AG04450 (cell line): ENCODE measurements around the gene LBX2. TPM values are rescaled to one million over a fixed set of nuclear protein-coding genes. Genes with fewer than 3 reads are reported as not detected.
A peak's percentile ranks its signal among the peaks of the same experiment; 100 is the strongest.

Experiments
- CTCF ChIA-PET: fragments of 300-600, 350-600 bp; formaldehyde crosslinking; extraction: SDS; loops from one replicate; lab custom pipeline; 2022; ENCODE audit warnings: antibody characterized with exemption, inconsistent platforms; lab: Charles Lee
- POLR2A ChIA-PET: fragments of 350-600 bp; formaldehyde crosslinking; extraction: SDS; loops from one replicate; lab custom pipeline; 2021; ENCODE audit warnings: antibody characterized with exemption, inconsistent platforms; lab: Yijun Ruan, JAX
- DNase-seq: peaks from one replicate; pipeline ENCODE4 v3.0.0-alpha.2; 2011; ENCODE audit warnings: low read depth, low spot score
- H3K27ac ChIP-seq: one replicate; pipeline ENCODE4 v1.5.1; 2012; ENCODE audit warnings: low read depth, low read length, control low read depth
- H3K27me3 ChIP-seq: one replicate; pipeline ENCODE4 v1.6.0; 2012; ENCODE audit warnings: low read length; ENCODE audit not compliant: control insufficient read depth, insufficient read depth
- H3K4me3 ChIP-seq: 2 replicates; pipeline ENCODE4 v1.5.1; 2011; ENCODE audit warnings: mild to moderate bottlenecking, low read depth, low read length, control low read depth
- H3K9me3 ChIP-seq: 2 replicates; pipeline ENCODE4 v1.5.1; 2012; ENCODE audit warnings: low read length; ENCODE audit not compliant: control insufficient read depth, insufficient read depth
- polyA plus RNA-seq: library from polyadenylated mRNA; depleted of rRNA; stranded (reverse); fragments of >200 nt; gene quantifications from 2 replicates; pipeline ENCODE4 v1.2.3, GENCODE V29; 2011
- TF ChIP-seq, protein P1 (sequence below): IDR thresholded peaks from 2 replicates; pipeline ENCODE4 v1.5.1; 2011; ENCODE audit warnings: low read depth, low read length, control low read depth, inconsistent platforms

The LBX2 gene
- polyA plus RNA-seq, 1 experiment, result 0.86 TPM

DNA sequence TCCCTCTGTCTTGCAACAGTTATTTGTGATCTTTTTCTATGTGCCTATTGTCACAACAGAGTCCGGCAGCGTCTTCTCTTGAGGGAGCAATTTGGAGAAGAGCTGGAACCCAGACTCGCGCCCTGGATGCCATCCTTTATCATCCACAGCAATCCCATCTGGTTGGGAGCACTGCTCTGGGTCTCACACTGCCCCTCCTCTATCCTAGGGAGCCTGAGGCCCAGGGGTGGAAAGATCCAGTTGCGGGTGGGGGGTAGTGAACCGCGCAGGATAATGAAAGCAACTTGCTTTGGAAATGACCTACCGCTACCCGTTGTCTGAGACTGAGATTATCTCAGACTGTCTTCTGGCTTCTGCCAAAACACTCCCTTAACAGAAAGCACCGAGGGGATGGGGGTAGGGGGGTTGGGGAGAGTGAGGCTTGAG, 40.5 kb downstream of the LBX2 start:
- no peak for DNase-seq
- ChIA-PET CTCF (interaction anchor here (1.4 to 2.7 kb wide), 5 partner anchors 24 to 129 kb away, joined by 3 to 6 read pairs (median 4); partner anchors contain the start of genes CCDC142 and TTC31), POLR2A (interaction anchor here (0.6 to 2.2 kb wide), 4 partner anchors 13 to 72 kb away, joined by 3 to 13 read pairs (median 6); partner anchors contain the start of genes AUP1, HTRA2 and MRPL53)

DNA sequence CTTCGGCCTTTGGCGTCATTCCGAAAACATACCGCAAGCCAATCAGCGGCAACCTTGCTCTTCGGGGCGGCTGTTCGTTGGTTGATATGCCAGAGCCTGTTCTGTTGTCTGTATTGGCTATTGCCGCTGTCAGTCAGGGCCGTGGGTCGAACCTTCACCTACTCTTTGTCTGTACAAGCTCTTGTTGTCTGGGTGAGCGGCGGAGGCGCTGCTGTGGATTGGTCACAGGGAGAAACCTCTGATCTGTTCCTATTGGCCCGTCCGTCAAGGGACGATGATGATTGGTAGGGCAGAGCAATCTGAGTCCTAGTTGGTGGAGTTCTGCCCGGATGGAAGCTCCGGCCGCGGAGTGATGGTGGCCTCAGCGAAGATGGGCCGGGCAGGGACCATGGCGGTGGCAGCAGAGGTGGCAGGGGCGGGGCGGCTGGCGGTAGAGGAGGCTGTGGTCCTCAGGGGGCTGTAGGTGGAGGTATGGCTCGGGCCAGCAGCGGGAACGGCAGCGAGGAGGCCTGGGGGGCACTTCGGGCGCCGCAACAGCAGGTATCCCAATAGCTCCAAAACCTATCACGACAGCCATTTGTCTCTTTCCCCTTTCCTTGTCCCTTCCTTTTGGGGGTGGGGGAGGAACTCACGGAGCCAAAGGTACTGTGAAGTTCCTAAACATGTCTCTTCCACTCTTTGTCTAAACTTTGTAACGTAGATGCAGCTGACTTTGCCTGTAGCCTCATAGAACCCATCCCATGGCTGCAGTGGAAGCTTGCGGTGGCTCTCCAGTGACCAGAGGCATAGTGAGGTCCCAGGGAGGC, 41.1 kb downstream of the LBX2 start, which contains the start of gene WBP1:
Gene WBP1 (plus strand): TSS at position 307 of the 806 bp plus-strand sequence. CDS start 165 bp downstream, at position 472.
- H3K9me3 ChIP-seq, result no peaks in the 10 kb centered on the region; the same call in 1 of the 2 replicates
- TF ChIP-seq, protein P1, sequence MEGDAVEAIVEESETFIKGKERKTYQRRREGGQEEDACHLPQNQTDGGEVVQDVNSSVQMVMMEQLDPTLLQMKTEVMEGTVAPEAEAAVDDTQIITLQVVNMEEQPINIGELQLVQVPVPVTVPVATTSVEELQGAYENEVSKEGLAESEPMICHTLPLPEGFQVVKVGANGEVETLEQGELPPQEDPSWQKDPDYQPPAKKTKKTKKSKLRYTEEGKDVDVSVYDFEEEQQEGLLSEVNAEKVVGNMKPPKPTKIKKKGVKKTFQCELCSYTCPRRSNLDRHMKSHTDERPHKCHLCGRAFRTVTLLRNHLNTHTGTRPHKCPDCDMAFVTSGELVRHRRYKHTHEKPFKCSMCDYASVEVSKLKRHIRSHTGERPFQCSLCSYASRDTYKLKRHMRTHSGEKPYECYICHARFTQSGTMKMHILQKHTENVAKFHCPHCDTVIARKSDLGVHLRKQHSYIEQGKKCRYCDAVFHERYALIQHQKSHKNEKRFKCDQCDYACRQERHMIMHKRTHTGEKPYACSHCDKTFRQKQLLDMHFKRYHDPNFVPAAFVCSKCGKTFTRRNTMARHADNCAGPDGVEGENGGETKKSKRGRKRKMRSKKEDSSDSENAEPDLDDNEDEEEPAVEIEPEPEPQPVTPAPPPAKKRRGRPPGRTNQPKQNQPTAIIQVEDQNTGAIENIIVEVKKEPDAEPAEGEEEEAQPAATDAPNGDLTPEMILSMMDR, result no peak
- peak; percentile 100 for DNase-seq
- peak within 1 kb of the TSS; percentile 92 for H3K27ac ChIP-seq
- POLR2A ChIA-PET, result interaction anchor here (0.6 to 2.2 kb wide), 11 partner anchors 9 to 119 kb away, joined by 3 to 13 read pairs (median 3); partner anchors contain the start of genes AUP1, C2orf81, HTRA2 and MRPL53
- peak within 1 kb of the TSS; percentile 68 for H3K4me3 ChIP-seq
- H3K27me3 ChIP-seq, result no peaks in the 10 kb centered on the region
- CTCF ChIA-PET, result interaction anchor here (1.4 to 2.7 kb wide), 5 partner anchors 25 to 130 kb away, joined by 3 to 6 read pairs (median 4); partner anchors contain the start of genes CCDC142 and TTC31

More for the DNA sequence above, 40.5 kb downstream of the LBX2 start:
- Histone ChIP-seq H3K4me3 (peak overlapping the region; percentile 68), H3K27ac (peak overlapping the region; percentile 49), H3K27me3 (no peaks in the 10 kb centered on the region), H3K9me3 (no peaks in the 10 kb centered on the region; the same call in 1 of the 2 replicates)
- TF ChIP-seq, protein P1, result no peak

DNA sequence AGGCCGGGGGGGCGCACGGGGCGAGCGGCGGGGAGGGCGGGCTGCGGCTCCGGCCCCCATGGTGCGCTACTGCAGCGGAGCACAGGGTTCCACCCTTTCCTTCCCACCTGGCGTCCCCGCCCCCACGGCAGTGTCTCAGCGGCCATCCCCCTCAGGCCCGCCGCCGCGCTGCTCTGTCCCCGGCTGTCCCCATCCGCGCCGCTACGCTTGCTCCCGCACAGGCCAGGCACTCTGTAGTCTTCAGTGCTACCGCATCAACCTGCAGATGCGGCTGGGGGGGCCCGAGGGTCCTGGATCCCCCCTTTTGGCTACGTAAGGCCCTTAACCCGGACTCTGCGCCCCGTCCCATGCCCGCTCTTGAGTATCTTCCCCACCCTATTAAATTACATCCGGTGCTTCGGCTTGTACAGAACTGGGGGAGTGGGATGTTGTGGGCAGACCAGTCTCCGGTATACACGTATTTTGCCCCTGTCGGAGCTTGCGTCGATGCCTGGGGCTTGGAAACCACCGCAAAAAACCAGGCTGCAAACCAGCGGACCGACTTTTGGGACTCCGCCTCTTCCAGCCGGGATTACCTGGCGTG, 41.8 kb downstream of the LBX2 start:
- H3K27ac ChIP-seq, result peak overlapping the region; percentile 92
- ChIA-PET CTCF (interaction anchor here (0.7 to 2.7 kb wide), 5 partner anchors 51 to 130 kb away, joined by 4 to 9 read pairs (median 4); no protein-coding TSS in a partner anchor), POLR2A (interaction anchor here (0.6 to 2.2 kb wide), 9 partner anchors 10 to 120 kb away, joined by 3 to 13 read pairs (median 3); partner anchors contain the start of genes AUP1, C2orf81, HTRA2 and MRPL53)
- H3K27me3 ChIP-seq, result no peaks in the 10 kb centered on the region
- H3K9me3 ChIP-seq, result no peaks in the 10 kb centered on the region; the same call in 1 of the 2 replicates
- TF ChIP-seq, protein P1, result no peak
- peak overlapping the region; percentile 62 for H3K4me3 ChIP-seq
- DNase-seq, result no peak

DNA sequence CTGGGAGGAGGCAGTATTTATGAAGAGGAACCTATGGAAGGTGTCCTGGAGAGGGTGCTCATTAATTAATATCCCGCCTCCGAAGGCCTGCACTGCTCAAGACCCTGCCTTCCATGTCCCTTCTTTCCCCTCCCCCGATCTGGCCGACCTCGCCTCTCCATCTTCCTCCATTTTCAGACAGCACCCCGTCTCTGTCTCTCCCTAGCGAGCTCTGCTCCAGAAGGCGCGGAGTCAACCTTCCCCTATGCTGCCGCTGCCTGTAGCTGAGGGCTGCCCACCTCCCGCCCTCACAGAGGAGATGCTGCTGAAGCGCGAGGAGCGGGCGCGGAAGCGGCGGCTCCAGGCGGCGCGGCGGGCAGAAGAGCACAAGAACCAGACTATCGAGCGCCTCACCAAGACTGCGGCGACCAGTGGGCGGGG, 42.3 kb downstream of the LBX2 start:
- ChIA-PET POLR2A (interaction anchor here (0.5 kb wide), 1 partner anchor 97 kb away, joined by 8 read pairs; the partner anchor contains the start of gene LOXL3), CTCF (interaction anchor here (0.7 to 2.7 kb wide), 5 partner anchors 51 to 131 kb away, joined by 4 to 9 read pairs (median 4); no protein-coding TSS in a partner anchor)

More for the DNA sequence above, 42.3 kb downstream of the LBX2 start:
- TF ChIP-seq, protein P1, result no peak
- no peaks in the 10 kb centered on the region for H3K27me3 ChIP-seq
- H3K27ac ChIP-seq, result peak overlapping the region; percentile 73
- DNase-seq, result no peak
- no peaks in the 10 kb centered on the region; the same call in 1 of the 2 replicates for H3K9me3 ChIP-seq
- H3K4me3 ChIP-seq, result peak overlapping the region; percentile 62
